Left lobe of liver (tissue), 2 donors: ENCODE results near the gene TTPAL. TPM values are rescaled to one million over a fixed set of nuclear protein-coding genes. Genes with fewer than 3 reads are reported as not detected.

Source experiments
- ATAC-seq: fragments of 200-7000 bp; cut with Tn5 transposase; one replicate; pipeline ENCODE4 v1.9.1; 2020; ENCODE audit warnings: mild to moderate bottlenecking, moderate library complexity
- DNase-seq: peaks from one replicate; pipeline ENCODE4 v3.0.0-alpha.2; 2020; ENCODE audit warnings: low spot score
- total RNA-seq: library from RNA; stranded (reverse); gene quantifications from one replicate; pipeline ENCODE4 v1.2.1, GENCODE V29; 2021
- donor health status: DM: no; HTN: no; CAD: no; lungs with moderate emphysema.
- donor health status: DM: no; HTN: yes; CAD: no.

TTPAL gene
- 95.0 TPM for total RNA-seq

- ATAC-seq (peak; percentile 77), DNase-seq (peak; percentile 94)
Observed at GRCh38 chr20:44475694-44476560, at the start of gene TTPAL. Gene TTPAL (plus strand): TSS chr20:44475874. CDS start chr20:44480000, 4,126 bp downstream.

- ATAC-seq (no peak), DNase-seq (no peak)
Observed at GRCh38 chr20:44425923-44426322, 49.8 kb upstream of the TTPAL start.

- DNase-seq (no peak), ATAC-seq (no peak)
Observed at GRCh38 chr20:44426879-44427790, 48.5 kb upstream of the TTPAL start.

GRCh38 chr20:44427804-44428173 lies 47.9 kb upstream of the TTPAL start:
- ATAC-seq (no peak), DNase-seq (no peak)

- no peak for ATAC-seq
- no peak for DNase-seq
Observed at GRCh38 chr20:44428174-44429016, 47.3 kb upstream of the TTPAL start.

GRCh38 chr20:44429017-44429339 lies 46.7 kb upstream of the TTPAL start:
- ATAC-seq, result no peak
- no peak for DNase-seq

- DNase-seq, result no peak
- no peak for ATAC-seq
Observed at GRCh38 chr20:44429419-44430269, 46.0 kb upstream of the TTPAL start.

- peak; percentile 1 for ATAC-seq
- DNase-seq, result no peak
Observed at GRCh38 chr20:44430270-44431065, 45.2 kb upstream of the TTPAL start.

- no peak for DNase-seq
- ATAC-seq, result peak; percentile 1
Observed at GRCh38 chr20:44431118-44431501, 44.6 kb upstream of the TTPAL start.

GRCh38 chr20:44431502-44432234 lies 44.0 kb upstream of the TTPAL start:
- DNase-seq, result no peak
- ATAC-seq, result peak; percentile 36

- no peak for DNase-seq
- ATAC-seq, result no peak
Observed at GRCh38 chr20:44432618-44433577, 42.8 kb upstream of the TTPAL start.

GRCh38 chr20:44433751-44434538 lies 41.7 kb upstream of the TTPAL start:
- ATAC-seq (peak; percentile 67), DNase-seq (peak; percentile 80)

GRCh38 chr20:44435630-44436335 lies 39.9 kb upstream of the TTPAL start:
- no peak for DNase-seq
- ATAC-seq, result no peak

- no peak for DNase-seq
- ATAC-seq, result no peak
Observed at GRCh38 chr20:44436393-44436792, 39.3 kb upstream of the TTPAL start.

GRCh38 chr20:44437497-44437896 lies 38.2 kb upstream of the TTPAL start:
- ATAC-seq, result no peak
- DNase-seq, result no peak

- DNase-seq (no peak), ATAC-seq (no peak)
Observed at GRCh38 chr20:44438782-44439181, 36.9 kb upstream of the TTPAL start.
